HepG2 (cell line): ENCODE results near the gene USF2.

Experiments used
- NFRKB ChIP-seq: fragments of 450-650 bp; IDR thresholded peaks from 2 replicates; pipeline ENCODE4 v1.6.1; 2017
- SP5 ChIP-seq: IDR thresholded peaks from 2 replicates; pipeline ENCODE4 v1.6.1; 2016; ENCODE audit warnings: low read depth, borderline replicate concordance
- ZNF274 ChIP-seq: sonication (generic); formaldehyde crosslinking; IDR thresholded peaks from 2 replicates; pipeline ENCODE4 v1.5.1; 2020; ENCODE audit warnings: mild to moderate bottlenecking, missing genetic modification reagents

GRCh38 chr19:35246466-35247092 lies 22.2 kb upstream of the USF2 start:
- TF ChIP-seq NFRKB (no peak), SP5 (CRISPR knock-in tag) (no peak), ZNF274 (CRISPR knock-in tag) (no peak)
